ENCODE results near the gene GSTM4. TPM values are rescaled to one million over a fixed set of nuclear protein-coding genes. Genes with fewer than 3 reads are reported as not detected.

The GSTM4 gene
- total RNA-seq, 1 experiment from 2014 or later: 22.0 TPM

DNA sequence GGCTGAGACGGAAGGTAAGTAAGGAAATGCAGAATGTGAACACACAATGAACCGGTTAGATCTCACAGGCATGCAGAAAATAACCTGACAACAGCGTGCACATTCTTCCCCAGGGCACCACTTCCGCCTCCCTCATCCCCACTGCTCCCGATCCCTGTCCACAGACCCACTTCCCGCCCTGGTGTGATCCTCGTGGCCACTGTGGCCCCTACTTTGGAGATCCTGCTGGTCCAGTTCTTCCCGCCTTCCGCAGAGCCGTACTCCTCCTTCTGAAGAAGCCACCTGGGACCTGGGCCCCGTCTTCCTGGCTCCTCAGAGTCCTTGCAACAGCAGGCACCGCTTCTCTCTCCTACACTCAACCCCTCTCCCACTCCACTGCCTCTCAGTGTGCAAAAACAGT lies 1.4 kb upstream of the GSTM4 start:
- TF ChIP-seq TCF7L2 (IDR thresholded peaks at IDR 0.05; ENCODE audit: low read depth, low read length): no peak
- TF ChIP-seq, protein P1, sequence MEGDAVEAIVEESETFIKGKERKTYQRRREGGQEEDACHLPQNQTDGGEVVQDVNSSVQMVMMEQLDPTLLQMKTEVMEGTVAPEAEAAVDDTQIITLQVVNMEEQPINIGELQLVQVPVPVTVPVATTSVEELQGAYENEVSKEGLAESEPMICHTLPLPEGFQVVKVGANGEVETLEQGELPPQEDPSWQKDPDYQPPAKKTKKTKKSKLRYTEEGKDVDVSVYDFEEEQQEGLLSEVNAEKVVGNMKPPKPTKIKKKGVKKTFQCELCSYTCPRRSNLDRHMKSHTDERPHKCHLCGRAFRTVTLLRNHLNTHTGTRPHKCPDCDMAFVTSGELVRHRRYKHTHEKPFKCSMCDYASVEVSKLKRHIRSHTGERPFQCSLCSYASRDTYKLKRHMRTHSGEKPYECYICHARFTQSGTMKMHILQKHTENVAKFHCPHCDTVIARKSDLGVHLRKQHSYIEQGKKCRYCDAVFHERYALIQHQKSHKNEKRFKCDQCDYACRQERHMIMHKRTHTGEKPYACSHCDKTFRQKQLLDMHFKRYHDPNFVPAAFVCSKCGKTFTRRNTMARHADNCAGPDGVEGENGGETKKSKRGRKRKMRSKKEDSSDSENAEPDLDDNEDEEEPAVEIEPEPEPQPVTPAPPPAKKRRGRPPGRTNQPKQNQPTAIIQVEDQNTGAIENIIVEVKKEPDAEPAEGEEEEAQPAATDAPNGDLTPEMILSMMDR (IDR thresholded peaks at IDR 0.05): no peak
- no peak for TF ChIP-seq POLR2AphosphoS5 (IDR thresholded peaks at IDR 0.05; ENCODE audit: low read depth, low read length)
- TF ChIP-seq SIN3A (IDR thresholded peaks at IDR 0.05; ENCODE audit: borderline replicate concordance, insufficient read depth, low read depth, low read length): no peak
- TF ChIP-seq, protein P2, sequence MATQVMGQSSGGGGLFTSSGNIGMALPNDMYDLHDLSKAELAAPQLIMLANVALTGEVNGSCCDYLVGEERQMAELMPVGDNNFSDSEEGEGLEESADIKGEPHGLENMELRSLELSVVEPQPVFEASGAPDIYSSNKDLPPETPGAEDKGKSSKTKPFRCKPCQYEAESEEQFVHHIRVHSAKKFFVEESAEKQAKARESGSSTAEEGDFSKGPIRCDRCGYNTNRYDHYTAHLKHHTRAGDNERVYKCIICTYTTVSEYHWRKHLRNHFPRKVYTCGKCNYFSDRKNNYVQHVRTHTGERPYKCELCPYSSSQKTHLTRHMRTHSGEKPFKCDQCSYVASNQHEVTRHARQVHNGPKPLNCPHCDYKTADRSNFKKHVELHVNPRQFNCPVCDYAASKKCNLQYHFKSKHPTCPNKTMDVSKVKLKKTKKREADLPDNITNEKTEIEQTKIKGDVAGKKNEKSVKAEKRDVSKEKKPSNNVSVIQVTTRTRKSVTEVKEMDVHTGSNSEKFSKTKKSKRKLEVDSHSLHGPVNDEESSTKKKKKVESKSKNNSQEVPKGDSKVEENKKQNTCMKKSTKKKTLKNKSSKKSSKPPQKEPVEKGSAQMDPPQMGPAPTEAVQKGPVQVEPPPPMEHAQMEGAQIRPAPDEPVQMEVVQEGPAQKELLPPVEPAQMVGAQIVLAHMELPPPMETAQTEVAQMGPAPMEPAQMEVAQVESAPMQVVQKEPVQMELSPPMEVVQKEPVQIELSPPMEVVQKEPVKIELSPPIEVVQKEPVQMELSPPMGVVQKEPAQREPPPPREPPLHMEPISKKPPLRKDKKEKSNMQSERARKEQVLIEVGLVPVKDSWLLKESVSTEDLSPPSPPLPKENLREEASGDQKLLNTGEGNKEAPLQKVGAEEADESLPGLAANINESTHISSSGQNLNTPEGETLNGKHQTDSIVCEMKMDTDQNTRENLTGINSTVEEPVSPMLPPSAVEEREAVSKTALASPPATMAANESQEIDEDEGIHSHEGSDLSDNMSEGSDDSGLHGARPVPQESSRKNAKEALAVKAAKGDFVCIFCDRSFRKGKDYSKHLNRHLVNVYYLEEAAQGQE (IDR thresholded peaks at IDR 0.05; ENCODE audit: insufficient read depth in 1 of 2, low read depth in 2 of 2, low read length in 1 of 2): no peak
- intact Hi-C loops (cut with micrococcal nuclease; ENCODE audit: unreplicated experiment): no loop called here
- H3K36me3 ChIP-seq (ENCODE audit: control insufficient read depth, insufficient read depth, low read length): no peaks in the 10 kb centered on the region
- no peaks in the 10 kb centered on the region for H3K9me3 ChIP-seq (ENCODE audit: control insufficient read depth, insufficient read depth, low read depth, low read length)
- no peak overlapping the region for H3K4me3 ChIP-seq (ENCODE audit: low read depth in 2 of 2, low read length in 2 of 2)
- no peak for DNase-seq (ENCODE audit: low read depth, low spot score)
- POLR2A ChIA-PET: no interaction called here
- H3K27ac ChIP-seq (ENCODE audit: low read length): no peak overlapping the region
- H3K27me3 ChIP-seq (ENCODE audit: control insufficient read depth, insufficient read depth, low read length): no peaks in the 10 kb centered on the region
- no TSS peak for BruUV-seq (replicated peaks)
- CTCF ChIA-PET: no interaction called here
- H3K4me1 ChIP-seq (ENCODE audit: control insufficient read depth, insufficient read depth, low read length): no peaks in the 10 kb centered on the region; the same call in 1 of the 2 replicates
- in situ Hi-C loops (cut with HindIII; ENCODE audit: low pct_unique_long_range_greater_than_20kb, low sequenced_read_pairs): no loop called here
- no peak for ATAC-seq

DNA sequence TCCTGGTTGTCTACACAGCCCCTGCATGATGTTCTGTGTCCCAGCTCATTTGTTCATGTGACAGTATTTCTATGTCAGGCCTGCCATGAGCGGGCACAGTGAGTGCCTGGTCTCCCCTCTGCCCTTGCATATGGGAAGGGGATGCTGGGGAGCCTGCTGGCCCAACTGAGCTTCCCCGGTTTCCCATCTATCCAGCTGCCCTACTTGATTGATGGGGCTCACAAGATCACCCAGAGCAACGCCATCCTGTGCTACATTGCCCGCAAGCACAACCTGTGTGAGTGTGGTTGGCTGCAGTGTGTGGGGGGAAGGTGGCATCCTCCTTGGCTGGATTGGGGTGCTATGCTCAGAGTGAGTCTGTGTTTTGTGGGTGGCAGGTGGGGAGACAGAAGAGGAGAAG lies 1.5 kb downstream of the GSTM4 start:
- intact Hi-C loops (cut with micrococcal nuclease; ENCODE audit: unreplicated experiment) (no loop called here), in situ Hi-C loops (cut with HindIII; ENCODE audit: low pct_unique_long_range_greater_than_20kb, low sequenced_read_pairs) (no loop called here)
- Histone ChIP-seq H3K36me3 (ENCODE audit: control insufficient read depth, insufficient read depth, low read length) (no peaks in the 10 kb centered on the region), H3K27ac (ENCODE audit: low read length) (no peak overlapping the region), H3K27me3 (ENCODE audit: control insufficient read depth, insufficient read depth, low read length) (no peaks in the 10 kb centered on the region), H3K4me1 (ENCODE audit: control insufficient read depth, insufficient read depth, low read length) (no peaks in the 10 kb centered on the region; the same call in 1 of the 2 replicates), H3K4me3 (ENCODE audit: low read depth in 2 of 2, low read length in 2 of 2) (no peak overlapping the region), H3K9me3 (ENCODE audit: control insufficient read depth, insufficient read depth, low read depth, low read length) (no peaks in the 10 kb centered on the region)
- POLR2A ChIA-PET: no interaction called here
- TF ChIP-seq TCF7L2 (IDR thresholded peaks at IDR 0.05; ENCODE audit: low read depth, low read length): no peak
- TF ChIP-seq, protein P1 (IDR thresholded peaks at IDR 0.05): no peak
- TF ChIP-seq, protein P2 (IDR thresholded peaks at IDR 0.05; ENCODE audit: insufficient read depth in 1 of 2, low read depth in 2 of 2, low read length in 1 of 2): no peak
- no peak for TF ChIP-seq SIN3A (IDR thresholded peaks at IDR 0.05; ENCODE audit: borderline replicate concordance, insufficient read depth, low read depth, low read length)
- no peak for TF ChIP-seq POLR2AphosphoS5 (IDR thresholded peaks at IDR 0.05; ENCODE audit: low read depth, low read length)
- DNase-seq (ENCODE audit: low read depth, low spot score) (no peak), ATAC-seq (no peak)
- CTCF ChIA-PET: no interaction called here
- no TSS peak for BruUV-seq (replicated peaks)

Data from Panc1 (cell line).